ENCODE data around the gene RNASEH1.
"Not testable (repeated sequence)": the region's sequence is repeated elsewhere in the genome, so short reads cannot be mapped to it uniquely, and the experiment has no call there.

RNASEH1 gene

DNA sequence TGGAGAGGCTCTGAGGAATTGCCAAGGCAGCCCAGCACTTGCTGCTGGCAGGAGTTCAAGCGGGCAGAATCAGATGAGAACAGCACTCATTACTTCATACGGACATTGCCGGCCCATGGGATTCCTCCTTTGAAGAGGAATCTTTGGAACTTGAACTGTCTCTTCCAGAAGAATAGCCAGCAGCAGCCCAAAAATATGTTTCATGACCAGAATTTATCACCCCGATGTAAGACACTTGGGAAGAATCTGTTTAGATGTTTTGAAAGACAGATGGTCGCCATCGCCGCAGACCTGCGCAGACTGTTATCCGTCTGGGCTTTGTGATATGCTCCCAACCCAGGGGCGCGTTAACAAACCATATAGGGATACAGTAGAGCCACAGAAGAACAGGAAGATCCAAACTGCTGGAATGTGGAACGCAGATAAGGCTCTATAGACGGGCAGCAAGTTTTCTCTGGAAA lies 35.1 kb downstream of the RNASEH1 start:
- in situ Hi-C loops (cut with HindIII; ENCODE audit: low sequenced_read_pairs): no loop called here

DNA sequence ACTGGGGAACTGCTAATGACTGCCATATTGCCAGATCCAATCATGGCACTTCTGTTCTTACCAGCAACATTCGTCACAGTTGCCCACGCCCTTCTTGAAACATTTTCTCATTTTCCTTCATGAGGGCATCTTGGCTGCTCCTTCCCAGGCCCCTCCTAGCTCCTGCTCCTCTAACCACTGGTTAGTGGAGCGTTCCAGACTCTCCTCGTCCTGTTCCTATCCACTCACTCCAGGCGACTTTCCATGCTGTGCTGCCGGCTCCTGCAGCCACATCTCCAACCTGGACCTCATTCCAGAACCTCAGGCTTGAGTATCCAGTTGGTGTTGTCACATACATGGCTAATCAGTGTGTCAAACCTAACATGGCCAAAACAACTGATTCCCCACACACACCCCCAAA lies 37.5 kb downstream of the RNASEH1 start:
- in situ Hi-C loops (cut with HindIII; ENCODE audit: low sequenced_read_pairs): no loop called here

DNA sequence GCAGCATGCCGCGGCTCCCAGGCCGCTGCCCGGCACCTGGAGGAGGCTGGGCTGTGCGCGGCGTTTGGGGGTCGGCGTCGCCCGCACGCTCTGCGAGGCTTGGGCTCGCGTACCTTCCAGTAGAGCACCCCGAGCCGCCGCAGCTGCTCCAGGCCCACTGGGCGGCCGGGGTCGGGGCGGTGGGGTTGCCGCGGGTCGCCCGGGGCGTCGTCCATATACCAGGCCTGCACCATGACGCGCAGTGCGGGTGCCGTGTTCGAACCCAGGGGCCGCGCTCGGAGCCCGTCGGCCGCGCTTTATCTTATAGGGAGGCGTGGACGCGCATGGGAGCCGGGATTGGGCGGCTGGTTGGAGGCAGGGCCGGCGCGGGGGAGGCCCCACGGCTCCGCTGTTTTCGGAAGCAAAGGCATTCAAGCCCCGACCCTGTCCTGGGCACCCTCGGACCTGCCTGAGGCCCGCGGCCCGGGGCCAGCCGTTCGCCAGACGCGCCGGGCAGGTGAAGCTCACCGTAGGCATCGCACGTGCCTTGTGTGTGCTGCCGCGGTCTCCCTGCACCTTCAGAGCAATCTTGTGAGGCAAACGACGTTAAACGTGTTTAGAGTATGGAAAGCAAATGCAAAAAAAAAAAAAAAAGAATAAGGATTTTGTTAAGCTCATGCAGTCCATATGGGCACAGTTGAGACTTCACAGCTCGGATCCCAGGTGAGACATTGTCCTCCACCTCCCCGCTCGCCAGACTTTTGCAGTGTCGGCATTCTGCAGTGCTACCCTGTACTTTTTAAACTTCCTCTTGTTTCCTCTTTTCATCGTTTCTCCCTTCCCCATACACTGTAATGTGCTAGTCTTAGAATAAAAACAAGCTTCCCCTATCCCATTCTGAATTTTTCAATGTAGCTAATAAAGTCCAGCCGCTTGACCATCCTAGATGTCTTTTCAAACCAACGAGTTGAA lies 38.6 kb downstream of the RNASEH1 start, which contains the start of gene ADI1:
TSS of gene ADI1 (minus strand) at position 277 of the 951 bp plus-strand sequence. CDS start at position 233, 44 bp downstream.
- in situ Hi-C loops (cut with HindIII; ENCODE audit: low sequenced_read_pairs): no loop called here

DNA sequence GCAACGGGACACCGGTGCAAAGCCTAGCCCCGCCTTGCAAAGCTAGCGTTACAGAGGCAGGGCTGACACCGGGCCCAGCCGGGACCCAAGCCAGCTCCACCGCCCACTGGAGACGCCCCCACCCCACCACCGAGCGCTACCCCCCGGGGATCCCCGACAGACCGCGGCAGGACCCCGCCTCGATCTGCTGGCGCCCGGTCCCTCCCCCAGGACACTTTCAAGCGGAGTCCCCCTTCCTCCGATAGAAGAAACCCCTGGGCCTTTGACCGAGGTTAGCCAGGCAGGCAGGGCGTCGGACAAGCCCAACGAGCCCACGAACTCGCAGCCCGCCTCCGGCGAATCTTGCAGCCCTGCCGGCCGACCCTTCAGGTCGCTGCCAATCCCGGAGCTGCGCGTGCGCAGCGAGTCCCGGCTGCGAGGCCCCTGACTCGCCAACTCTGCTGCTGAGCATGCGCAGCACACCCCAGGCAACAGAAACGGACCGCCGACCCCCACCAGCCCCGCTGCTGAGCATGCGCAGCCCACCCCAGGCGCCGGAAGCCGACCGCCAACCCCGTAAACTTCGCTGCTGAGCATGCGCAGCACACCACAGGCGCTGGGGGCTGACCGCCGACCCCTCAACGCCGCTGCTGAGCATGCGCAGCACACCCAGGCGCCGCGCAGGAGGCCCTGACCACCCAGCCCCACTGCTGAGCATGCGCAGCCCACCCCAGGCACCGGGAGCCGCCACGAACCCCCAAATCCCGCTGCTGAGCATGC lies 39.5 kb downstream of the RNASEH1 start:
- in situ Hi-C loops (cut with HindIII; ENCODE audit: low sequenced_read_pairs): no loop called here

DNA sequence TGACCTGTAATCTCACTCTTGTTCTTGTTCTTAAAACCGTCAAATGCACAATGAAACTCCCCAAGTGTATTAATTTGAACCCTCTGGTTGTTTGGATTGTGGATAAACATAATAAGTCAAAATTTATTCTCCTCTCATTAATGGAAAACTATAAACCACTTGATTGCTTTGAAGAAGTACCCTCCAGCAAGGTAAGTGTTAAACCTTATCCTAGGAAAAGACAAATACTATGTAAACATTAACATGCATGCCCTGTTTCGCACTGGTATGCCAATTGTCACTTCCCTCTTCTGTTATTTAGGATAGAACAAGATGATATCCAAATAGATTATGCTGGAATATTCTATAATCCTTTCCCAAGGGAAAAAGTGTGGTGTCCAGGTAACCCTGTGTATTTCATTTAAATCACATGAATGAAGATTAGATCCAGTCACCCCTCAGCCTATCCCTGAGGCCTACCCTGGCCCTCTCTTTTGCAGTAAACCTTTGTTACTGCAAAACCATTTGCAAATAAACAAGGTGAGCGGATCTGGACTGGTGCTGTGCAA lies 40.1 kb downstream of the RNASEH1 start:
- in situ Hi-C loops (cut with HindIII; ENCODE audit: low sequenced_read_pairs): no loop called here

DNA sequence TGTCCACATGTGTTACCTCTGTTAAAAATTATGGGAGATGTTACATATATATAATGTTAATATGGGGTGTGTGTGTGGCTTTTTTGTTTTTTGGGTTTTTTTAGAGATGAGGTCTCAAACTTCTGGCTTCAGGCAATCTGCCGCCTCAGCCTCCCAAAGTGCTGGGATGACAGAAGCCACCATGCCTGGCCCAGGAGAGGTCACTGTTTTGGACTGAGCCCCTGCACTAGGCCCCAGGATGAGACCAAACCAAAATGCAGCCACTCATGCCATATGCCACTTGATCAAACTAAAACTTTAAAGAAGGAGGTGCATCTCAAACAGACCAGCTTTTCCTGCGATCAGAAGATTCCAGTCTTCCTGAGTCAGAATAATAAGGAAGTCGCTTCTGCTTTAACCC lies 41.3 kb downstream of the RNASEH1 start:
- in situ Hi-C loops (cut with HindIII; ENCODE audit: low sequenced_read_pairs): no loop called here

DNA sequence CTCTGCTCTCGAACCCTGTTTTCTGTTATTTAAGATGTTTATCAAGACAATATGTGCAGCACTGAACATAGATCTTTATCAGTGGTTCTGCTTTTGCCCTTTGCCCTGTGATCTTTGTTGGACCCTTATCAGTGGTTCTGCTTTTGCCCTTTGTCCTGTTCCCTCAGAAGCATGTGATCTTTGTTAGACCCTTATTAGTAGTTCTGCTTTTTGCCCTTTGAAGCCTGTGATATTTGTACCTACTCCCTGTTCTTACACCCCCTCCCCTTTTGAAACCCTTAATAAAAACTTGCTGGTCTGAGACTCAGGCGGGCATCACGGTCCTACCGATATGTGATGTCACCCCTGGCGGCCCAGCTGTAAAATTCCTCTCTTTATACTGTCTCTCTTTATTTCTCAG lies 42.7 kb downstream of the RNASEH1 start:
- in situ Hi-C loops (cut with HindIII; ENCODE audit: low sequenced_read_pairs): not testable (repeated sequence)

DNA sequence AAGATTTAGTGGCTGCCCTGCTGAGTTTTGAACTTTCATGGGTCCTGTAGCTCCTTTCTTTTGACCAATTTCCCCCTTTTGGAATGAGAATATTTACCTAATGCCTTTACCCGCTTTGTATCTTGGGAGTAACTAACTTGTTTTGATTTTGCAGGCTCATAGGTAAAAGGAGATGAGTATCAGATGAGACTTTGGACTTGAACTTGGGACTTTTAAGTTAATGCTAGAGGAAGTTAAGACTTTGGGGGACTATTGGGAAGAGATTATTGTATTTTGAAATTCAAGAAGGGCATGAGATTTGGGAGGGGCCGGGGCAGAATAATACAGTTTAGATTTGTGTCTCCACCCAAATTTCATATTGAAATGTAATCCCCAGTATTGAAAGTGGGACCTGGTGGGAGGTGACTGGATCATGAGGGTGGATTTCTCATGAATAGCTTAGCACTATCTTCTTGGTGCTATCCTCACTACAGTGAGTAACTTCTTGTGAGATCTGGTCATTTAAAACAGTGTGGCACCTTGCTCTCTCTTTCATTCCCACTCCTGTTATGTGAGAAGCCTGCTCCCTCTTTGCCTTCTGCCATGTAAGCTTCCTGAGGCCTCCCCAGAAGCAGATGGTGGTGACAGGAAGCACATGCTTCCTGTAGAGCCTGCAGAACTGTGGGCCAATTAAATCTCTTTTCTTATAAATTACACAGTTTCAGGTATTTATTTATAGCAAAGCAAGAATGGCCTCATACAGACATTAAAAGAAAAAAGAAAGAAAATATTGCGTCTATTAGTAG lies 44.9 kb downstream of the RNASEH1 start:
- in situ Hi-C loops (cut with HindIII; ENCODE audit: low sequenced_read_pairs): no loop called here

DNA sequence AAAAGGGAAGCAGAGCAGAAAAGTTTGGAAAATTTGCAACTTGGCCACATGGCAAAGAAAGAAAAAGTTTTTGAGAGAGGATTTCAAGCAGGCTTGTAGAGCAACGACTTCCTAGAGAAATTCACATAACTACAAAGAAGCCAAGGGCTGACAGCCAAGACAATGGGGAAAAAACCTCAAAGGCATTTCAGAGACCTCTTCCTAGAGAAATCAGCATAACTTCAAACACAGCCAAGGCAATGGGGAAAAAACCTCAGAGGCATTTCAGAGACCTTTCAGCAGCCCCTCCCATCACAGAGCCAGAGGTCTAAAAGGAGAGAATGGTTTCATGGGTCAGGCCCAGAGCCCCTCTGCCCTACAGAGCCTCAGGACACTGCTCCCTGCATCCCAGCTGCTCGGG lies 46.0 kb downstream of the RNASEH1 start:
- in situ Hi-C loops (cut with HindIII; ENCODE audit: low sequenced_read_pairs): no loop called here

DNA sequence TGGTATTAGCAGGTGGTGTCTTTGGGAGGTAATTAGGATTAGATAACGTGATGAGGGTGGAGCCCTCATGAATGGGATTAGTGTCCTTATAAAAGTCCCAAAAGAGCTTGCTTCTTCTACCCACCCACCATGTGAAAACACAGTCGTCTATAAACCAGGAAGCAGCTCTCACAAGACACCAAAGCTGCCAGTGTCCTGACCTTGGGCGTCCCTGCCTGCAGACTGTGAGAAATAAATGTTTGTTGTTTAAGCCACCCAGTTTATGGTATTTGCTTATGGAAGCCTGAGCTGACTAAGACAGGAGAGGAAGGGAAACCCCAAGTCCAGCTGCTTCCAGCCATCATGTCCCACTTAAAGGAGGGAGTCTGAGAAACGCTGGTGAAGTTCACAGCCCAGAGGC lies 52.4 kb downstream of the RNASEH1 start:
- in situ Hi-C loops (cut with HindIII; ENCODE audit: low sequenced_read_pairs): no loop called here

DNA sequence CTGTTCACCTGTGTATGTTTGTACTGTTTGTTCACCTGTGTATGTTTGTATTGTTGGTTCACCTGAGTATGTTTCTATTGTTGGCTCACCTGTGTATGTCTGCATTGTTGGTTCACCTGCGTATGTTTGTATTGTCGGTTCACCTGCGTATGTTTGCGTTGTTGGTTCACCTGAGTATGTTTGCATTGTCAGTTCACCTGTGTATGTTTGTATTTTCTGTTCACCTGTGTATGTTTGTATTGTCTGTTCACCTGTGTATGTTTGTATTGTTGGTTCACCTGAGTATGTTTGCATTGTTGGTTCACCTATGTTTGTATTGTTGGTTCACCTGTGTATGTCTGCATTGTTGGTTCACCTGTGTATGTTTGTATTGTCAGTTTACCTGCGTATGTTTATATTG lies 53.4 kb downstream of the RNASEH1 start:
- in situ Hi-C loops (cut with HindIII; ENCODE audit: low sequenced_read_pairs): no loop called here

DNA sequence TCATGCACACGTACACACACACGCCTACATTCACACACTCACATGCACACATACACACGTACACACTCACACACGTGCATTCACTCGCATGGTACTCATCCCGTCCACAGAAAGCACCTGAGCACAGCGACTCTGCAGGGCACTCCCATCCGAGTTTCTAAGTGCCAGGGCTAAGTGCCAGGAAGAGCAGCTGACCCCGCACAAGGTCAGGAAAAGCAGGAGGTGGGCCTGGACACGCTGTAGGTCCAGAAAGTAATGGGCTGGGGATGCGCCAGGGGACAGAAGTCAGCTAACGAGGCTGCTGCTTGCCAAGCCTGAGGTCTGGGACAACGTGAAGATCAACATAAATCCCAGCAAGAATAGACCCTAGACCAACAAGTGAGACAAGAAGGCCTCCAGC lies 54.6 kb downstream of the RNASEH1 start:
- in situ Hi-C loops (cut with HindIII; ENCODE audit: low sequenced_read_pairs): no loop called here

DNA sequence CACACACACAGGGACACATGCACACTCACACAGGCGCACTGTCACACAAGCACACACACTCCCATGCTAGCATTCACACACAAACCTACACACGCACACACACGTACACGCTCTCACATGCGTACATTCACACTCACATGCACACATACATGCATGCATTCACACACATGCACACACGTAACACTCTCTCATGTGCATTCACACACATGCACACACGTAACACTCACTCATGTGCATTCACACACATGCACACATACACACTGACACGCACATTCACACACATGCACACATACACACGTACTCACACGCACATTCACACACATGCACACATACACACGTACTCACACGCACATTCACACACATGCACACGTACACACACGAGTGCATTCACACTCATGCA lies 55.1 kb downstream of the RNASEH1 start:
- in situ Hi-C loops (cut with HindIII; ENCODE audit: low sequenced_read_pairs): no loop called here

DNA sequence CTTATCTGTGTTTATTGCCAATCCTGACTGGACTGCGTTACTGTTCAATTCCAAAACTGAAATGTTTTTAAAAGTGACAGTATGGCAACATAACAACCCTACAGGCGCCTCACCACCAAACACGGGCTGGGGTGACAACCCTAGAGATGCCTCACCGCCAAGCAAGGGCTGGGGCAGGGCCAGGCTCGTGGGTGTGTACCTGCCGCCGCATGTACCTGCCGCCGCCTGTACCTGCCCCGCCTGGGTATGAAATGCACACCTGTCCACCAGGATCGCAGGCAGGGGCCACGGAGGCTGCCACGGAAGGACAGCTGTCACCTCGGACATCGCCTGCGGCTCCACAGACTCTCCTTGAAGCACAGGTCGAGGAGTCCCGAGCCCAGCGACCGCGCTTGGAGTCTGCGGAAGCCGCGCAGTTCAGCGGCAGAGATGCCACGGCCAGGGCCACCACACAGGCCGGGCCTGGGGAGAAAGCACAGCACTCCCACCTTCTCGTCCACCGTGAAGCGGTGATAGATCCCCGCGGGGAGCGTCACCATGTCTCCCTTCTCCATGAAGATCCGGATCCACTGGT lies 57.7 kb downstream of the RNASEH1 start:
- in situ Hi-C loops (cut with HindIII; ENCODE audit: low sequenced_read_pairs): no loop called here

DNA sequence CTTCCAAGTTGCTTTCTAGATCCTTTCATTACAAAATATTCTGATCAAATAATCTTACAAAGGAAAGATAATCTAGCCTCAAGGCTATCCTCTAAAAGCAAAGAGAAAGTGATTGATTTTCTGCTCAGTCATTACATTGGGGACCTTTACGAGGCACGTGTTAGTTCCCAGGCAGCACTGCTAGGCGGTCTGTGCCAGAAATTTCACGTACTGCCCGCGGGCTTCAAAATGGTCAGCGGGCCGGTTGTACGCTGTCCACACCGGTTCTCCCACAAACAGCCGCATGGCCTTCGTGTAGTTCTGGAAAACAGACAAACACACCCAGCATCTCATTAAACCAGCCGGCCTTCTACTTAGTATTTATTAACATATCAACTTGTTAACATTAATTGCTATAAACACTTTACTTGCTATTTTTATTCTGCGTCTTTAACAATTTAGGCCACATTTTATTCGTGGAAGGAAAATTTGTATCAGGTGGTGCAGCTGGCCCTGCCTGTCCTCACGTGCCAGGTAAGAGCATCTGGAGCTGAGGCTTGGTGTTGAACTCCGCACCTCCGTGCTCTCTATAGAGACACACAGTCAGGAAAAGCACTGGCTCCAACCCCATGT lies 59.2 kb downstream of the RNASEH1 start:
- in situ Hi-C loops (cut with HindIII; ENCODE audit: low sequenced_read_pairs): no loop called here

DNA sequence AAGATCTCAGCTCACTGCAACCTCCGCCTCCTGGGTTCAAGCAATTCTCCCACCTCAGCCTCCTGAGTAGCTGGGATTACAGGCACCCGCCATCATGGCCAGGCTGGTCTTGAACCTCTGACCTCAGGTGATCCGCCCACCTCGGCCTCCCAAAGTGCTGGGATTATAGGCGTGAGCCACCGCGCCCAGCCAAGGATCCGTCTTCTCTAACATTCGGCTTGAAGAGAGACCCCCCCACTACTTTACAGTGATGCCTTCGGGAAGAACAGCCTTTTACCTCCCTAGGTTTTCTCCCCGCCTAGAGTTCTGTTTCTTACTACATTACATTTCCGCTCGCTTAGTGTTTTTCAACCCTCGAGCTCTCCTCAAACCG lies 61.4 kb downstream of the RNASEH1 start:
- in situ Hi-C loops (cut with HindIII; ENCODE audit: low sequenced_read_pairs): not testable (repeated sequence)
